B cell (primary cell): Measurements from ENCODE around the gene ESPNL. TPM values are rescaled to one million over a fixed set of nuclear protein-coding genes. Genes with fewer than 3 reads are reported as not detected.

Source experiments
- ATAC-seq: fragments of 200-7000 bp; cut with Tn5 transposase; one replicate; pipeline ENCODE4 v1.10.0; 2021; ENCODE audit warnings: low read depth, mild to moderate bottlenecking, moderate number of reproducible peaks, moderate library complexity
- CTCF ChIA-PET: fragments of 350-600 bp; sonication (Branson Sonifier 250); formaldehyde crosslinking; loops from one replicate; lab custom pipeline; 2021; ENCODE audit warnings: antibody characterized with exemption, inconsistent platforms; lab: Charles Lee
- POLR2A ChIA-PET: fragments of 350-600 bp; sonication (Branson Sonifier 250); formaldehyde crosslinking; loops from one replicate; lab custom pipeline; 2021; ENCODE audit warnings: antibody characterized with exemption; lab: Charles Lee
- DNase-seq: peaks from one replicate; pipeline ENCODE4 v3.0.0; 2013
- H2AFZ ChIP-seq: 2 replicates; pipeline ENCODE4 v1.6.1; 2012; ENCODE audit warnings: mild to moderate bottlenecking, low read depth, low read length; ENCODE audit not compliant: insufficient read depth, poor library complexity, severe bottlenecking
- H3K27ac ChIP-seq, 2 donors: 1 replicate in 1 of 2; 2 replicates in 1 of 2; pipeline ENCODE4 v1.5.1; 2012 to 2013; ENCODE audit warnings: low read length in 2 of 2, mild to moderate bottlenecking in 2 of 2, moderate library complexity in 1 of 2
- H3K27me3 ChIP-seq, 4 experiments: fragments of 200-600 bp in 1 of 4; sonication (generic) in 1 of 4; replicated peaks in 1 of 4; 1 replicate in 2 of 4; 2 replicates in 2 of 4; pipeline versions ENCODE4 v1.6.1 to v1.7.0; 2013 to 2016; ENCODE audit warnings: low read length in 3 of 4, mild to moderate bottlenecking in 2 of 4, mixed read lengths in 1 of 4, moderate library complexity in 1 of 4; ENCODE audit not compliant: insufficient read depth in 4 of 4, control insufficient read depth in 3 of 4; ENCODE audit errors: control extremely low read depth in 1 of 4
- H3K36me3 ChIP-seq, 2 experiments: replicated peaks in 1 of 2; 1 replicate in 1 of 2; 2 replicates in 1 of 2; pipeline versions ENCODE4 v1.6.1 to v1.7.1; 2013; ENCODE audit warnings: low read length in 1 of 2; ENCODE audit not compliant: insufficient read depth in 2 of 2, control insufficient read depth in 1 of 2; ENCODE audit errors: control extremely low read depth in 1 of 2, extremely low read depth in 1 of 2
- H3K4me1 ChIP-seq, 2 donors: fragments of 200-600 bp in 1 of 2; sonication (generic) in 1 of 2; 1 replicate in 1 of 2; 2 replicates in 1 of 2; pipeline versions ENCODE4 v1.5.1 to v1.6.1; 2013 to 2017; ENCODE audit warnings: low read length in 2 of 2; ENCODE audit not compliant: control insufficient read depth in 2 of 2, insufficient read depth in 2 of 2
- H3K4me2 ChIP-seq: replicated peaks from 2 replicates; pipeline ENCODE3; 2012; ENCODE audit warnings: mild to moderate bottlenecking, low read depth, low read length; ENCODE audit not compliant: poor library complexity, severe bottlenecking
- H3K4me3 ChIP-seq, 5 experiments: fragments of 200-600 bp in 1 of 5; sonication (generic) in 1 of 5; 1 replicate in 3 of 5; 2 replicates in 2 of 5; pipeline versions ENCODE4 v1.5.1 to v1.7.0; 2011 to 2016; ENCODE audit warnings: low read length in 4 of 5, mild to moderate bottlenecking in 4 of 5, low read depth in 2 of 5, control low read depth in 1 of 5, moderate library complexity in 1 of 5; ENCODE audit not compliant: insufficient read depth in 1 of 5; ENCODE audit errors: control extremely low read depth in 1 of 5, extremely low read depth in 1 of 5
- H3K79me2 ChIP-seq: fragments of 200-600 bp; sonication (generic); one replicate; pipeline ENCODE4 v1.6.0; 2016; ENCODE audit warnings: low read length; ENCODE audit not compliant: control insufficient read depth, insufficient read depth
- H3K9ac ChIP-seq: fragments of 200-600 bp; sonication (generic); 2 replicates; pipeline ENCODE4 v1.6.1; 2017; ENCODE audit warnings: mild to moderate bottlenecking, low read length, moderate library complexity
- H3K9me3 ChIP-seq, 3 donors: one replicate each; pipeline versions ENCODE4 v1.6.1 to v1.7.1; 2013; ENCODE audit warnings: low read length in 2 of 3; ENCODE audit not compliant: control insufficient read depth in 2 of 3, insufficient read depth in 1 of 3; ENCODE audit errors: control extremely low read depth in 1 of 3
- H4K20me1 ChIP-seq: 2 replicates; pipeline ENCODE4 v1.6.0; 2012; ENCODE audit warnings: mild to moderate bottlenecking, low read length; ENCODE audit not compliant: insufficient read depth, control insufficient read depth, poor library complexity, severe bottlenecking
- H3K27ac Mint-ChIP-seq: one replicate; pipeline ENCODE4 v1.8.0; 2021; ENCODE audit warnings: mixed read lengths
- H3K27me3 Mint-ChIP-seq: one replicate; pipeline ENCODE4 v1.8.0; 2021; ENCODE audit warnings: mixed read lengths
- H3K4me1 Mint-ChIP-seq: one replicate; pipeline ENCODE4 v1.8.0; 2021; ENCODE audit warnings: mixed read lengths
- H3K4me3 Mint-ChIP-seq: one replicate; pipeline ENCODE4 v1.8.0; 2021; ENCODE audit warnings: mixed read lengths
- H3K9me3 Mint-ChIP-seq: one replicate; pipeline ENCODE4 v1.8.0; 2022; ENCODE audit warnings: mixed read lengths; ENCODE audit not compliant: insufficient read depth
- EZH2 ChIP-seq: IDR thresholded peaks from 2 replicates; pipeline ENCODE4 v1.6.1; 2012; ENCODE audit warnings: borderline replicate concordance, low read depth, mild to moderate bottlenecking, moderate library complexity, low read length; ENCODE audit not compliant: insufficient read depth, poor library complexity, severe bottlenecking
- WGBS: methylation state at CpG from one replicate; pipeline ENCODE4 v1.1.5; 2013; ENCODE audit warnings: missing lambda C conversion rate; ENCODE audit not compliant: insufficient coverage; 5-methylcytosine and 5-hydroxymethylcytosine counted together
- intact Hi-C: fragments of 100-400 bp; cut with micrococcal nuclease; formaldehyde crosslinking; loops from one replicate; pipeline ENCODE4 v1.10.0; 2022
- polyA plus RNA-seq: library from polyadenylated mRNA; depleted of rRNA; stranded (reverse); fragments of >200 nt; gene quantifications from 2 replicates; pipeline ENCODE4 v1.2.3, GENCODE V29; 2012
- total RNA-seq, 2 donors: library from RNA; stranded (reverse); fragments of 120-200 nt in 1 of 2; gene quantifications; 1 replicate in 1 of 2; 2 replicates in 1 of 2; pipeline versions ENCODE4 v1.2.3 to v1.2.4, GENCODE V29; 2013 to 2022
- TF ChIP-seq, protein P1 (sequence below): fragments of 200-600 bp; IDR thresholded peaks from one replicate; pipeline ENCODE4 v1.8.0; 2022; ENCODE audit warnings: antibody characterized with exemption, mild to moderate bottlenecking

ESPNL gene
- total and polyA plus RNA-seq, 2 donors (not counting 1 experiment from before 2014, with no cell fraction given), result 1.6 to 2.5 TPM

DNA sequence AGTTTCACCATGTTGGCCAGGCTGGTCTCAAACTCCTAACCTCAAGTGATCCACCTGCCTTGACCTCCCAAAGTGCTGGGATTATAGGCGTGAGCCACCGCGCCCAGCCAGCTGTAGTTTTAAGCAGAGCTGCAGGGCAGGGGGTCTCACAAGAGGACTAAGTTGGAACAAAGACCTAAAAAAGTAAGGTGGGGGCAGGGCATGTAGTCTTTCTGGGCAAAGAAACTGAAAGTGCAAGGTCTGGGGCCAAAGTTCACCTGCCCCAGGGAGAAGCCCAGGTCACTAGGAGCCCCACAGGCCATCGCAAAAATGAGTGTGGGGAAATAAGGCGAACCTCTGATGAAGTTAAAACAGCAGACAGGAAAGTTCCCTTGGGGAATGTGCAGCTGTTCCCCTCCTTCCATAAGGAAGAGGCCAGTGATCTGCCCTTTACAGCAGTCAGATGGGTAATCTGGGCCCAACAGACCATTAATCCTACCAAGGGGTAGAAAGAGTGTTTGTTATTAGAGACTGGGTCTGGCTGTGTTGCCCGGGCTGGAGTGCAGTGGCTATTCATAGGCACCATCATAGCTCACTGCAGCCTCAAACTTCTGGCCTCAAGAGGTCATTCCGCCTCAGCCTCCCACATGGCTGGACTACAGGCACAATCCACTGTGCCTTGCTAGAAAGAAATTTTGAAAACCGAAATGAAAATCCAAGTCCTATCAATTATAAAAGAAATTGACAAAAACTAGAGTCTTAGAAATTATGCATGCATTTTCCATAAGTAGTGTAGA is 36.5 kb upstream of the ESPNL start:
- Mint-ChIP-seq H3K27me3 (no peaks in the 10 kb centered on the region), H3K4me3 (no peak overlapping the region), H3K4me1 (peaks cover 19% of the 10 kb centered on the region), H3K9me3 (peaks cover under 1% of the 10 kb centered on the region), H3K27ac (no peak overlapping the region)
- peaks cover 15% of the 10 kb centered on the region for H3K79me2 ChIP-seq
- WGBS, result 100% methylated on average over 5 of the region's 8 CpGs
- H2AFZ ChIP-seq, result no peak overlapping the region
- TF ChIP-seq, protein P1, sequence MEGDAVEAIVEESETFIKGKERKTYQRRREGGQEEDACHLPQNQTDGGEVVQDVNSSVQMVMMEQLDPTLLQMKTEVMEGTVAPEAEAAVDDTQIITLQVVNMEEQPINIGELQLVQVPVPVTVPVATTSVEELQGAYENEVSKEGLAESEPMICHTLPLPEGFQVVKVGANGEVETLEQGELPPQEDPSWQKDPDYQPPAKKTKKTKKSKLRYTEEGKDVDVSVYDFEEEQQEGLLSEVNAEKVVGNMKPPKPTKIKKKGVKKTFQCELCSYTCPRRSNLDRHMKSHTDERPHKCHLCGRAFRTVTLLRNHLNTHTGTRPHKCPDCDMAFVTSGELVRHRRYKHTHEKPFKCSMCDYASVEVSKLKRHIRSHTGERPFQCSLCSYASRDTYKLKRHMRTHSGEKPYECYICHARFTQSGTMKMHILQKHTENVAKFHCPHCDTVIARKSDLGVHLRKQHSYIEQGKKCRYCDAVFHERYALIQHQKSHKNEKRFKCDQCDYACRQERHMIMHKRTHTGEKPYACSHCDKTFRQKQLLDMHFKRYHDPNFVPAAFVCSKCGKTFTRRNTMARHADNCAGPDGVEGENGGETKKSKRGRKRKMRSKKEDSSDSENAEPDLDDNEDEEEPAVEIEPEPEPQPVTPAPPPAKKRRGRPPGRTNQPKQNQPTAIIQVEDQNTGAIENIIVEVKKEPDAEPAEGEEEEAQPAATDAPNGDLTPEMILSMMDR, result no peak
- no peak for TF ChIP-seq EZH2
- no peak overlapping the region for H3K27ac ChIP-seq
- intact Hi-C loops, result no loop called here
- peaks cover 0 to 16% of the 10 kb centered on the region in 2 experiments for H3K36me3 ChIP-seq
- no peak overlapping the region for H3K4me2 ChIP-seq
- ChIA-PET POLR2A (no interaction called here), CTCF (no interaction called here)
- no peaks in the 10 kb centered on the region for H3K27me3 ChIP-seq
- DNase-seq (no peak), ATAC-seq (no peak)
- H4K20me1 ChIP-seq, result no peaks in the 10 kb centered on the region
- H3K4me1 ChIP-seq, result peaks cover 15% of the 10 kb centered on the region in 2 donors
- no peak overlapping the region for H3K9ac ChIP-seq
- H3K4me3 ChIP-seq, result no peak overlapping the region
- H3K9me3 ChIP-seq, result no peaks in the 10 kb centered on the region

DNA sequence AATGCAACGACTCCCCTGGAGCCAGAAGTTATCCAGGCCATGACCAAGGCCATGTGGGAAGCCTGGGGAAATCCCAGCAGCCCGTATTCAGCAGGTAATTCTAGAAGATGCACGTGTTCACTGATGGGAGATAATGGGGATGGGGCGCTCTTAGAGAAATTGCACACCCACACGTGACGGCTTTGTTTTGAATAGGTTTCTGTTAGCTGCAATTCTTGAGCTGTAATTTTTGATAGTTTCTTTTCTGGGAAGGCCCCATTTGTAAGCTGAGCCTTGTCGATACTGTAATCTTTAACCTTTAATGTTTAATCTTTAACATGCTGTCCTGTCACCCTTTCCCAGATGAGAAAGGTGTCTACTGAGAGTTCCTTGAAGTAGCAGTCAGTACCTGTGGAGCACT is 35.8 kb upstream of the ESPNL start:
- Histone ChIP-seq H3K4me3 (no peak overlapping the region), H3K4me2 (no peak overlapping the region), H2AFZ (no peak overlapping the region), H3K27me3 (no peaks in the 10 kb centered on the region), H3K79me2 (peaks cover 15% of the 10 kb centered on the region), H3K9ac (no peak overlapping the region), H3K27ac (no peak overlapping the region), H3K9me3 (no peaks in the 10 kb centered on the region), H4K20me1 (no peaks in the 10 kb centered on the region), H3K4me1 (peaks cover 15% of the 10 kb centered on the region in 2 donors), H3K36me3 (peaks cover 0 to 20% of the 10 kb centered on the region in 2 experiments)
- H3K27ac Mint-ChIP-seq, result no peak overlapping the region
- no peak for DNase-seq
- TF ChIP-seq EZH2, result no peak
- TF ChIP-seq, protein P1, result no peak
- no peaks in the 10 kb centered on the region for H3K27me3 Mint-ChIP-seq
- H3K4me3 Mint-ChIP-seq, result no peak overlapping the region
- intact Hi-C loops, result no loop called here
- CTCF ChIA-PET, result no interaction called here
- WGBS, result 100% methylated on average over 4 of the region's 7 CpGs
- POLR2A ChIA-PET, result no interaction called here
- ATAC-seq, result no peak
- H3K4me1 Mint-ChIP-seq, result peaks cover 17% of the 10 kb centered on the region
- H3K9me3 Mint-ChIP-seq, result no peaks in the 10 kb centered on the region
